Measurements from ENCODE around the gene PLEKHA6. TPM values are rescaled to one million over a fixed set of nuclear protein-coding genes. Genes with fewer than 3 reads are reported as not detected.

Gene PLEKHA6
- total and polyA plus RNA-seq, 2 experiments from 2014 or later: 2.8 to 6.2 TPM

DNA sequence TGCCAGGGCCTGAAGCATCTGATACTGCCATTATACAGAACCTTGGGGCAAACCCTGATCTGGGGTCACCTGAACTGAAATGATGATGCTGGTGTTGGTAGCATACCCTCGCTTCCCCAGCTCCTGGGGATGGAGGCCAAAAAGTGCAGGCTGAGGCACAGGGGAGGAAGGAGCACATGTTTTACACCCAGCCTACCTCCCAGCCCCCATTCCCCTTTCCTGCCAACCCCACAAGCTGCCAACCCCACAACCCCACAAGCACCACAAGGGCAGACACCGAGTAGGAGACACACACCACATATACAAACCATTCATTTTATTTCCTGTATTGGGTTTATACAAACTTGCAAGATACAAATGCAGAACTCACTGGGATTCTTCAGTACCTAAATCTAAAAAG lies 141.2 kb downstream of the PLEKHA6 start:
- Histone ChIP-seq H3K4me3 (no peak overlapping the region), H3K9me2 (ENCODE audit: insufficient read depth) (no peaks in the 10 kb centered on the region), H3K79me2 (replicated peaks; ENCODE audit: insufficient read depth) (no peaks in the 10 kb centered on the region), H3F3A (replicated peaks; ENCODE audit: low read depth) (no peaks in the 10 kb centered on the region; the same call in 1 of the 2 replicates), H3K36me3 (ENCODE audit: insufficient read depth) (no peaks in the 10 kb centered on the region), H4K20me1 (replicated peaks; ENCODE audit: insufficient read depth) (no peaks in the 10 kb centered on the region), H3K27ac (ENCODE audit: low read depth) (no peak overlapping the region), H2AFZ (no peak overlapping the region), H3K4me2 (no peak overlapping the region), H3K27me3 (ENCODE audit: insufficient read depth) (no peaks in the 10 kb centered on the region), H3K4me1 (ENCODE audit: insufficient read depth) (peaks cover under 1% of the 10 kb centered on the region; the same call in 1 of the 2 replicates)
- Mint-ChIP-seq H3K9me3 (no peaks in the 10 kb centered on the region), H3K36me3 (ENCODE audit: low read depth) (peaks cover 3% of the 10 kb centered on the region; the same call in 1 of the 3 replicates), H3K27me3 (ENCODE audit: insufficient read depth, low read depth, poor library complexity) (peaks cover 3% of the 10 kb centered on the region), H3K4me3 (no peak overlapping the region), H3K27ac (no peak overlapping the region), H3K4me1 (peaks cover 12% of the 10 kb centered on the region; the same call in 2 of the 3 replicates)
- TF ChIP-seq, protein P1, sequence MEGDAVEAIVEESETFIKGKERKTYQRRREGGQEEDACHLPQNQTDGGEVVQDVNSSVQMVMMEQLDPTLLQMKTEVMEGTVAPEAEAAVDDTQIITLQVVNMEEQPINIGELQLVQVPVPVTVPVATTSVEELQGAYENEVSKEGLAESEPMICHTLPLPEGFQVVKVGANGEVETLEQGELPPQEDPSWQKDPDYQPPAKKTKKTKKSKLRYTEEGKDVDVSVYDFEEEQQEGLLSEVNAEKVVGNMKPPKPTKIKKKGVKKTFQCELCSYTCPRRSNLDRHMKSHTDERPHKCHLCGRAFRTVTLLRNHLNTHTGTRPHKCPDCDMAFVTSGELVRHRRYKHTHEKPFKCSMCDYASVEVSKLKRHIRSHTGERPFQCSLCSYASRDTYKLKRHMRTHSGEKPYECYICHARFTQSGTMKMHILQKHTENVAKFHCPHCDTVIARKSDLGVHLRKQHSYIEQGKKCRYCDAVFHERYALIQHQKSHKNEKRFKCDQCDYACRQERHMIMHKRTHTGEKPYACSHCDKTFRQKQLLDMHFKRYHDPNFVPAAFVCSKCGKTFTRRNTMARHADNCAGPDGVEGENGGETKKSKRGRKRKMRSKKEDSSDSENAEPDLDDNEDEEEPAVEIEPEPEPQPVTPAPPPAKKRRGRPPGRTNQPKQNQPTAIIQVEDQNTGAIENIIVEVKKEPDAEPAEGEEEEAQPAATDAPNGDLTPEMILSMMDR (conservative IDR thresholded peaks at IDR 0.05; ENCODE audit: low read depth in 2 of 2): no peak
- TF ChIP-seq EZH2 (IDR thresholded peaks at IDR 0.05; ENCODE audit: low read depth, unreplicated experiment) (no peak), ZNF331 (CRISPR knock-in tag; IDR thresholded peaks at IDR 0.05; ENCODE audit: low read depth) (no peak), NANOG (IDR thresholded peaks at IDR 0.05; ENCODE audit: borderline replicate concordance) (no peak), JUNB (IDR thresholded peaks at IDR 0.05; ENCODE audit: unreplicated experiment) (no peak)
- TF ChIP-seq, protein P2, sequence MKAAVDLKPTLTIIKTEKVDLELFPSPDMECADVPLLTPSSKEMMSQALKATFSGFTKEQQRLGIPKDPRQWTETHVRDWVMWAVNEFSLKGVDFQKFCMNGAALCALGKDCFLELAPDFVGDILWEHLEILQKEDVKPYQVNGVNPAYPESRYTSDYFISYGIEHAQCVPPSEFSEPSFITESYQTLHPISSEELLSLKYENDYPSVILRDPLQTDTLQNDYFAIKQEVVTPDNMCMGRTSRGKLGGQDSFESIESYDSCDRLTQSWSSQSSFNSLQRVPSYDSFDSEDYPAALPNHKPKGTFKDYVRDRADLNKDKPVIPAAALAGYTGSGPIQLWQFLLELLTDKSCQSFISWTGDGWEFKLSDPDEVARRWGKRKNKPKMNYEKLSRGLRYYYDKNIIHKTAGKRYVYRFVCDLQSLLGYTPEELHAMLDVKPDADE (IDR thresholded peaks at IDR 0.05): no peak
- ATAC-seq: no peak
- no peak for DNase-seq (ENCODE audit: low spot score)

GRCh38 chr1:204217648-204218000 lies 142.1 kb downstream of the PLEKHA6 start:
- no peaks in the 10 kb centered on the region; the same call in 1 of the 2 replicates for H3F3A ChIP-seq (replicated peaks; ENCODE audit: low read depth)
- no peaks in the 10 kb centered on the region for H3K27me3 ChIP-seq (ENCODE audit: insufficient read depth)
- Mint-ChIP-seq H3K36me3 (ENCODE audit: low read depth) (peaks cover 3% of the 10 kb centered on the region; the same call in 1 of the 3 replicates), H3K27ac (no peak overlapping the region), H3K4me3 (no peak overlapping the region), H3K4me1 (peaks cover 12% of the 10 kb centered on the region; the same call in 2 of the 3 replicates), H3K27me3 (ENCODE audit: insufficient read depth, low read depth, poor library complexity) (peaks cover 3% of the 10 kb centered on the region), H3K9me3 (no peaks in the 10 kb centered on the region)
- H3K27ac ChIP-seq (ENCODE audit: low read depth): no peak overlapping the region
- ATAC-seq: no peak
- no peak overlapping the region for H2AFZ ChIP-seq
- no peaks in the 10 kb centered on the region for H4K20me1 ChIP-seq (replicated peaks; ENCODE audit: insufficient read depth)
- H3K79me2 ChIP-seq (replicated peaks; ENCODE audit: insufficient read depth): no peaks in the 10 kb centered on the region
- H3K9me2 ChIP-seq (ENCODE audit: insufficient read depth): no peaks in the 10 kb centered on the region
- H3K4me2 ChIP-seq: no peak overlapping the region
- H3K36me3 ChIP-seq (ENCODE audit: insufficient read depth): no peaks in the 10 kb centered on the region
- no peak overlapping the region for H3K4me3 ChIP-seq
- DNase-seq (ENCODE audit: low spot score): no peak
- peaks cover 8% of the 10 kb centered on the region; the same call in 1 of the 2 replicates for H3K4me1 ChIP-seq (ENCODE audit: insufficient read depth)
- TF ChIP-seq, protein P2 (IDR thresholded peaks at IDR 0.05): no peak
- TF ChIP-seq ZNF114 (CRISPR knock-in tag; IDR thresholded peaks at IDR 0.05) (no peak), EZH2phosphoT487 (IDR thresholded peaks at IDR 0.05; ENCODE audit: unreplicated experiment) (no peak), ZNF331 (CRISPR knock-in tag; IDR thresholded peaks at IDR 0.05; ENCODE audit: low read depth) (no peak), JUNB (IDR thresholded peaks at IDR 0.05; ENCODE audit: unreplicated experiment) (no peak), CREB1 (CRISPR knock-in tag; IDR thresholded peaks at IDR 0.05; ENCODE audit: low read depth) (no peak), POLR2AphosphoS5 (IDR thresholded peaks at IDR 0.05; ENCODE audit: low read depth) (no peak), EZH2 (IDR thresholded peaks at IDR 0.05; ENCODE audit: low read depth, unreplicated experiment) (no peak)
- TF ChIP-seq, protein P3, sequence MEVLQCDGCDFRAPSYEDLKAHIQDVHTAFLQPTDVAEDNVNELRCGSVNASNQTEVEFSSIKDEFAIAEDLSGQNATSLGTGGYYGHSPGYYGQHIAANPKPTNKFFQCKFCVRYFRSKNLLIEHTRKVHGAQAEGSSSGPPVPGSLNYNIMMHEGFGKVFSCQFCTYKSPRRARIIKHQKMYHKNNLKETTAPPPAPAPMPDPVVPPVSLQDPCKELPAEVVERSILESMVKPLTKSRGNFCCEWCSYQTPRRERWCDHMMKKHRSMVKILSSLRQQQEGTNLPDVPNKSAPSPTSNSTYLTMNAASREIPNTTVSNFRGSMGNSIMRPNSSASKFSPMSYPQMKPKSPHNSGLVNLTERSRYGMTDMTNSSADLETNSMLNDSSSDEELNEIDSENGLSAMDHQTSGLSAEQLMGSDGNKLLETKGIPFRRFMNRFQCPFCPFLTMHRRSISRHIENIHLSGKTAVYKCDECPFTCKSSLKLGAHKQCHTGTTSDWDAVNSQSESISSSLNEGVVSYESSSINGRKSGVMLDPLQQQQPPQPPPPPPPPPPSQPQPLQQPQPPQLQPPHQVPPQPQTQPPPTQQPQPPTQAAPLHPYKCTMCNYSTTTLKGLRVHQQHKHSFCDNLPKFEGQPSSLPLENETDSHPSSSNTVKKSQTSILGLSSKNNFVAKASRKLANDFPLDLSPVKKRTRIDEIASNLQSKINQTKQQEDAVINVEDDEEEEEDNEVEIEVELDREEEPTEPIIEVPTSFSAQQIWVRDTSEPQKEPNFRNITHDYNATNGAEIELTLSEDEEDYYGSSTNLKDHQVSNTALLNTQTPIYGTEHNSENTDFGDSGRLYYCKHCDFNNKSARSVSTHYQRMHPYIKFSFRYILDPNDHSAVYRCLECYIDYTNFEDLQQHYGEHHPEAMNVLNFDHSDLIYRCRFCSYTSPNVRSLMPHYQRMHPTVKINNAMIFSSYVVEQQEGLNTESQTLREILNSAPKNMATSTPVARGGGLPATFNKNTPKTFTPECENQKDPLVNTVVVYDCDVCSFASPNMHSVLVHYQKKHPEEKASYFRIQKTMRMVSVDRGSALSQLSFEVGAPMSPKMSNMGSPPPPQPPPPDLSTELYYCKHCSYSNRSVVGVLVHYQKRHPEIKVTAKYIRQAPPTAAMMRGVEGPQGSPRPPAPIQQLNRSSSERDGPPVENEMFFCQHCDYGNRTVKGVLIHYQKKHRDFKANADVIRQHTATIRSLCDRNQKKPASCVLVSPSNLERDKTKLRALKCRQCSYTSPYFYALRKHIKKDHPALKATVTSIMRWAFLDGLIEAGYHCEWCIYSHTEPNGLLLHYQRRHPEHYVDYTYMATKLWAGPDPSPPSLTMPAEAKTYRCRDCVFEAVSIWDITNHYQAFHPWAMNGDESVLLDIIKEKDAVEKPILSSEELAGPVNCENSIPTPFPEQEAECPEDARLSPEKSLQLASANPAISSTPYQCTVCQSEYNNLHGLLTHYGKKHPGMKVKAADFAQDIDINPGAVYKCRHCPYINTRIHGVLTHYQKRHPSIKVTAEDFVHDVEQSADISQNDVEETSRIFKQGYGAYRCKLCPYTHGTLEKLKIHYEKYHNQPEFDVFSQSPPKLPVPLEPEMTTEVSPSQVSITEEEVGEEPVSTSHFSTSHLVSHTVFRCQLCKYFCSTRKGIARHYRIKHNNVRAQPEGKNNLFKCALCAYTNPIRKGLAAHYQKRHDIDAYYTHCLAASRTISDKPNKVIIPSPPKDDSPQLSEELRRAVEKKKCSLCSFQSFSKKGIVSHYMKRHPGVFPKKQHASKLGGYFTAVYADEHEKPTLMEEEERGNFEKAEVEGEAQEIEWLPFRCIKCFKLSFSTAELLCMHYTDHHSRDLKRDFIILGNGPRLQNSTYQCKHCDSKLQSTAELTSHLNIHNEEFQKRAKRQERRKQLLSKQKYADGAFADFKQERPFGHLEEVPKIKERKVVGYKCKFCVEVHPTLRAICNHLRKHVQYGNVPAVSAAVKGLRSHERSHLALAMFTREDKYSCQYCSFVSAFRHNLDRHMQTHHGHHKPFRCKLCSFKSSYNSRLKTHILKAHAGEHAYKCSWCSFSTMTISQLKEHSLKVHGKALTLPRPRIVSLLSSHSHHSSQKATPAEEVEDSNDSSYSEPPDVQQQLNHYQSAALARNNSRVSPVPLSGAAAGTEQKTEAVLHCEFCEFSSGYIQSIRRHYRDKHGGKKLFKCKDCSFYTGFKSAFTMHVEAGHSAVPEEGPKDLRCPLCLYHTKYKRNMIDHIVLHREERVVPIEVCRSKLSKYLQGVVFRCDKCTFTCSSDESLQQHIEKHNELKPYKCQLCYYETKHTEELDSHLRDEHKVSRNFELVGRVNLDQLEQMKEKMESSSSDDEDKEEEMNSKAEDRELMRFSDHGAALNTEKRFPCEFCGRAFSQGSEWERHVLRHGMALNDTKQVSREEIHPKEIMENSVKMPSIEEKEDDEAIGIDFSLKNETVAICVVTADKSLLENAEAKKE (CRISPR knock-in tag; IDR thresholded peaks at IDR 0.05): no peak

All from GM23338 (cell line).